Measurements from ENCODE around the gene NOSIP. TPM values are rescaled to one million over a fixed set of nuclear protein-coding genes. Genes with fewer than 3 reads are reported as not detected.

The NOSIP gene
- total RNA-seq, 2 experiments from 2014 or later, result 288 TPM

DNA sequence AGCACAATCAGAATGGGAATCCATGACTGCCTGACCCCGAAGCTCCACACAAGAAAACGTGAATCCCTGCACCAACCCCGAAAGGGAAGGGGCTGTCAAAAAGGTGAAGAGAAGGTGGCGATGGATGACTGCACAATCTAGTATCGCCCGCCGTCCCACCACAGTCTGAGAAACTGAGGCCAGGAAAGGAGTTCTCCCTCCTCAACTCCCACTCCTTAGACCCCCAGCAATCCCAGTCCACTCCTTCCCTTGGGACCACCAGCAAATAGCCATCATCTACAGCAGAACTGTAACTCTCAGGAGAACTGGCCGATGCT, 451 bp downstream of the NOSIP start:
- peak overlapping the region; percentile 84 for H3K4me3 Mint-ChIP-seq
- peaks cover 23% of the 10 kb centered on the region for H3K36me3 Mint-ChIP-seq (ENCODE audit: low read depth)
- peaks cover 37% of the 10 kb centered on the region for H3K4me1 Mint-ChIP-seq

DNA sequence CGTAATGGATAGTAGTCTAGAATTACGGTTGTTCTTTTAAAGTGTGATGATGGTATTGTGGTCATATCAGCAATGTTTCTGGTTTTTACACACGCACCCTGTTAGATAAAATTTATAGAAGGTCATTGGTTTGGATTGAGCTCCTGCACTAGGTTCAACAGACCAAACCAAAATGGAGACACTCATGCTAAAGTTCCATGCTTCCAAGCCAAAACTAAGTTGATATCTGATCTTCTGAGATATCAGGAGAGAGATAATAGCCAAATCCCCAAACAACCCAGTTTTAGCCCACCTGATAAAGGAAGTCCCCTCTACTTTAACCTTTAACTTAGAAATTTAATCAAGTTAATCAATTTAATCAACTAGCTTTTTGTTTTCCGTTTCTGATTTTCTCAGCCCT, 1.2 kb downstream of the NOSIP start:
- peak overlapping the region; percentile 84 for H3K4me3 Mint-ChIP-seq
- DNase-seq, result no peak
- ChIA-PET CTCF (interaction anchor here (1.0 to 3.9 kb wide), 5 partner anchors 9 to 77 kb away, joined by 3 to 35 read pairs (median 4); partner anchors contain the start of gene RRAS), POLR2A (interaction anchor here (0.6 kb wide), 1 partner anchor 105 kb away, joined by 4 read pairs; the partner anchor contains the start of gene FLT3LG)
- H3K9me3 Mint-ChIP-seq, result no peaks in the 10 kb centered on the region
- H3K4me1 Mint-ChIP-seq, result peaks cover 41% of the 10 kb centered on the region
- H3K27me3 Mint-ChIP-seq, result no peaks in the 10 kb centered on the region
- H3K36me3 Mint-ChIP-seq (ENCODE audit: low read depth), result peaks cover 27% of the 10 kb centered on the region
- peak overlapping the region; percentile 80 for H3K27ac Mint-ChIP-seq

More for the DNA sequence above, 451 bp downstream of the NOSIP start:
- Mint-ChIP-seq H3K27ac (peak overlapping the region; percentile 80), H3K27me3 (no peaks in the 10 kb centered on the region), H3K9me3 (no peaks in the 10 kb centered on the region)
- ChIA-PET CTCF (interaction anchor here (0.8 to 3.9 kb wide), 8 partner anchors 10 to 96 kb away, joined by 3 to 35 read pairs (median 4); partner anchors contain the start of genes PRR12, RRAS and SCAF1), POLR2A (interaction anchor here (0.6 kb wide), 1 partner anchor 106 kb away, joined by 4 read pairs; the partner anchor contains the start of gene FLT3LG)
- DNase-seq, result no peak

DNA sequence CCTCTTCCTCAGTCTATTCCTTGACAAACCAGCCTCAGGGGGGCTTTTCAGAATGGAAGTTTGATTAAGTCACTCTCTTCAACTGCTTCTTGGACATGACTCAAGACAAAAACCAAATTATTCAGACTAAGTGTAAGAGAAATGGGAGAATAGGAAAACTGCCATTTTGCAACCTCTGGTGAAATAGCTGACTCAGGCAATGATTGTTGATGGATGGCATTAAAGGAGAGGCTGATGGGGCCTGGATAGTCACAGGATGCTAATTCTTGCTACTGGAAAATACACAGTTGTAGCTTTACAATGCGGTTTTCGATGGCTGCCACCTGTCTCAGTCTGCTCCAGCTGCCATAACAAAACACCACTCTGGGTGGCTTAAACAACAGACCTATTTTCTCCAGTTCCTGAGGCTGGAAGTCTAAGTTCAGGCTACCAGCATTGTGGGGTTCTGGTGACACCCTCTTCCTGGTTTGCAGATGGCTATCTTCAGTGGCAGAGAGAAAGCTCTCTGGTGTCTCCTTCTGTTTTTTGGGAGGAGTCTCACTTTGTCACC, 6.1 kb downstream of the NOSIP start:
- POLR2A ChIA-PET, result no interaction called here
- Mint-ChIP-seq H3K27ac (no peak overlapping the region), H3K4me3 (no peak overlapping the region), H3K4me1 (peaks cover 59% of the 10 kb centered on the region), H3K9me3 (no peaks in the 10 kb centered on the region), H3K27me3 (no peaks in the 10 kb centered on the region), H3K36me3 (ENCODE audit: low read depth) (peaks cover 38% of the 10 kb centered on the region)
- CTCF ChIA-PET, result interaction anchor here (0.7 to 6.5 kb wide), 6 partner anchors 15 to 107 kb away, joined by 3 to 95 read pairs (median 4); no protein-coding TSS in a partner anchor
- DNase-seq, result no peak

DNA sequence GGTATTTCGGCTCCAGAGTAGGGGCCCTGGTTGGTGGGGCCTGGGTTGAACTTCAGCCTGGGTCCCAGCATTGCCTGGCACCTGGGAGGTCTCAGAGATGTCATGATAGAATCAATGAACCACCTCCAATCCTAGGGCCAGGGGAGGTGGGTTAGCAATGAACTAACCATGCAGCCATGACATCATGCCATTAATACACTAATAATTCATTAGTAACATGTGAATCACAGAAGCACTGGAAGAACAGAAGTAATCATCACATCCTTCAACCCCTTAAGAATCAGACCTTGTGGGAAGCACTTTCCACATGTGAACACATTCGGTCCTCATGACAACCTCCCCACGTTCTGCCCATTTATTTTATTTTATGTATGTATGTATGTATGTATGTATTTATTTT, 6.9 kb downstream of the NOSIP start:
- Mint-ChIP-seq H3K4me3 (no peak overlapping the region), H3K9me3 (no peaks in the 10 kb centered on the region), H3K36me3 (ENCODE audit: low read depth) (peaks cover 38% of the 10 kb centered on the region), H3K27ac (peak overlapping the region; percentile 64), H3K27me3 (no peaks in the 10 kb centered on the region), H3K4me1 (peaks cover 58% of the 10 kb centered on the region)
- no peak for DNase-seq
- ChIA-PET CTCF (interaction anchor here (6.5 kb wide), 1 partner anchor 15 kb away, joined by 95 read pairs; no protein-coding TSS in a partner anchor), POLR2A (no interaction called here)

DNA sequence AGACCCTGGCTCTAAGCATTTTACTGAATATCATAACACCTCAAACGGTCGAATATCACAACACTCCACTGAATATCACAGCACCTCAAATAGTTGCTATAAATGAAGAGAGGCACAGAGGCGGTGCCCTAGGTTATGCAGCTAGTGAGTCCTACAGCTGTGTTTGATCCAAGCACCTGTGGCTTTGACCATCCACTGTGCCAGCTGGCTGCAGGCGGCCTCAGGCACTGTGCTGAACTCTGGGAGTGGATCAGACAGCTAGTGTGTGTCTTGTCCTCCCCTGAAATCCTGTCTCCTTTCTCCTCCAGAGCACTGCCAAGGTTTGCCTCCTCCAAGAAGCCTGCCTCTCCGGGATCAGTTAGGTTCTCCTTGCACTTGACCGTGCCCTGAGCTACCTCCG, 7.3 kb downstream of the NOSIP start:
- ChIA-PET CTCF (interaction anchor here (6.5 kb wide), 1 partner anchor 15 kb away, joined by 95 read pairs; no protein-coding TSS in a partner anchor), POLR2A (no interaction called here)
- H3K27ac Mint-ChIP-seq, result peak overlapping the region; percentile 64
- no peak overlapping the region for H3K4me3 Mint-ChIP-seq
- no peaks in the 10 kb centered on the region for H3K9me3 Mint-ChIP-seq
- no peak for DNase-seq
- H3K27me3 Mint-ChIP-seq, result no peaks in the 10 kb centered on the region
- H3K36me3 Mint-ChIP-seq (ENCODE audit: low read depth), result peaks cover 39% of the 10 kb centered on the region
- peaks cover 58% of the 10 kb centered on the region for H3K4me1 Mint-ChIP-seq

DNA sequence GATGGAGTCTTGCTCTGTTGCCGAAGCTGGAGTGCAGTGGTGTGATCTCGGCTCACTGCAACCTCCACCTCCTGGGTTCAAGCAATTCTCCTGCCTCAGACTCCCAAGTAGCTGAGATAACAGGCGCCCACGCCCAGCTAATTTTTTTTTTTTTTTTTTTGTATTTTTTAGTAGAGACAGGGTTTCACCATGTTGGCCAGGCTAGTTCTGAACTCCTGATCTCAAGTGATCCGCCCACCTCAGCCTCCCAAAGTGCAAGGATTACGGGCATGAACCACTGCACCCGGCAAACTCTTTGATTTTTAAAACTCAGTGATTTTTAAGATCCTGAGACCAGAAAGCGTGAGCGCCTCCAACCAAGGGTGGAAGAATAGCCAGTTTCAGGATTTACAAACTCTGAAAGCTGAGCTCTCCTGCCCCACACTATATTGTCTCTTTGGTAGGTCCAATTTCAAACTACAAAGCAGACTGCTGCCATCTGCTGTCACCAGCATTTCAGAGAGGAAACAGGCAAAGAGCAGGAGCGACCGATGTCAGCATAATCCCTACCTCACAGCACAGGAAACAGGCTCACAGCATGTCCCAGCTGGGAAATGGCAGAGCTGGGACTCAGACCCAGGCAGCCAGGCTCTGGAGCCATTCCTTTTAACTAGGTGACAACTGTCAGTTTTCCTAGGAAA, 9.2 kb downstream of the NOSIP start:
- Mint-ChIP-seq H3K36me3 (ENCODE audit: low read depth) (peaks cover 36% of the 10 kb centered on the region), H3K4me3 (peak overlapping the region; percentile 4), H3K27me3 (no peaks in the 10 kb centered on the region), H3K4me1 (peaks cover 63% of the 10 kb centered on the region), H3K9me3 (no peaks in the 10 kb centered on the region), H3K27ac (peak overlapping the region; percentile 70)
- ChIA-PET POLR2A (interaction anchor here (0.7 kb wide), 1 partner anchor 41 kb away, joined by 7 read pairs; no protein-coding TSS in a partner anchor), CTCF (interaction anchor here (0.6 to 6.5 kb wide), 26 partner anchors 9 to 363 kb away, joined by 3 to 95 read pairs (median 7); partner anchors contain the start of genes FLT3LG, NOSIP, PRMT1 and PRRG2)
- DNase-seq, result peak; percentile 74

DNA sequence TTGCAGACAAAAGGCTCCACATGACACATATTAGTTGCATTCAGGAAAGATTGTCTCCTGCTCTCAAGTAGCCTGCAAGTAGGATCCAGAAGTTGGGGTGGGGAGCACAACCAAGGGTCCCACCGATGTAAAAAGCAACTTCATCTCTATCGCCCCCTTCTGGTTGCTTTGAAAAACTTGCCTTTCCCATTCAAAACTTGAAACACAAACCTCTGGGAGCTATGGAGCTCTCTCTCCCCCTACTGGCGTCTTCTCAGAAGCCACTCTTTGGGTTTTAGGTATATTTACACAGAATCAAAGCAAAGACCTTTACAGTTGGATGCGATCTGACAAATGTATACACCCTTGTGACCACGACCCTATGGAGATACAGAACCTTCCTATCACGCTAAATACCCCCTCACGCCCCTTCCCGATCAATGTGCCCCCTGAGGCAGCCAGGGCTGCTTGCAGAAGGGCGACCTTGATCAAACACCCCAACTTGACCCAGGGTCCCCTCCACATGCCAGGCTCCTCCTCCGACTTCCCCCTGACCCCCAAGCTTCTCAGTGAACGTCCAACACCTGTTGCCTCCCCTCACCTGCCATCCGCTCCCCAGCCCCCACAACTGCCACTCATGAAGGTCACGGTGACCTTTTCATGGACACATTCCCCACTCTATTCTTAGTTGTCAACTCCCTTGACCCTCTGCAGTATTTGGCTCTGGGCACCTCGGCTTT, 10.1 kb downstream of the NOSIP start:
- H3K4me3 Mint-ChIP-seq, result peak overlapping the region; percentile 51
- peaks cover 70% of the 10 kb centered on the region for H3K4me1 Mint-ChIP-seq
- peak; percentile 88 for DNase-seq
- POLR2A ChIA-PET, result interaction anchor here (1.6 kb wide), 1 partner anchor 11 kb away, joined by 11 read pairs; no protein-coding TSS in a partner anchor
- CTCF ChIA-PET, result interaction anchor here (0.6 to 6.5 kb wide), 36 partner anchors 10 to 363 kb away, joined by 3 to 95 read pairs (median 6); partner anchors contain the start of genes FLT3LG, NOSIP, PRMT1 and PRRG2
- H3K9me3 Mint-ChIP-seq, result no peaks in the 10 kb centered on the region
- peak overlapping the region; percentile 98 for H3K27ac Mint-ChIP-seq
- no peaks in the 10 kb centered on the region for H3K27me3 Mint-ChIP-seq
- peaks cover 32% of the 10 kb centered on the region for H3K36me3 Mint-ChIP-seq (ENCODE audit: low read depth)

DNA sequence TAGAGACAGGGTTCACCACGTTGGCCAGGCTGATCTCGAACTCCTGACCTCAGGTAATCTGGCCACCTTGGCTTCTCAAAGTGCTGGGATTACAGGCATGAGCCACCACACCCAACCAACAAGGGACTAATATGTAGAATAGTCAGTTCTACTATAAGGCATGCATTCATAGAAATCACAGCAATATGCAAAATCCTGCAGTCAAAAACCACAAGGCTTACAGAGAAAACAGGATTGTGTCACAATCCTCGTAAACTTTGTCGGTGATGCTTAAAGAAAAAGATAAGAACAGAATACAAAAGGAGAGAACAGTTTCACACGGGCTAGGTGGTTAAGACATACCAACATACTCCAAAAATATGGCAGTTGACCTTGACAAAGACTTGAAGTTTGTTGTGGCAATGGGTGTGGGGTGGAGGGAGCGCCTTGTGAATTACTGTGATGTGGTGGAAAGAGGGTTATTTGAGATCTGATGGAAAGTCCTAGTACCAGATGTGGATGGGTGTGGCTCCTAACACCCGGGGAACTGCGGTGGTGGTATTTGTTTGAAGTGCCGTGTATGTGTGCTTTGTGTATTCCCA, 12.4 kb downstream of the NOSIP start:
- H3K36me3 Mint-ChIP-seq (ENCODE audit: low read depth), result peaks cover 29% of the 10 kb centered on the region
- ChIA-PET POLR2A (no interaction called here), CTCF (interaction anchor here (0.6 to 1.1 kb wide), 2 partner anchors 10 to 42 kb away, joined by 3 read pairs; no protein-coding TSS in a partner anchor)
- peak overlapping the region; percentile 98 for H3K27ac Mint-ChIP-seq
- no peaks in the 10 kb centered on the region for H3K27me3 Mint-ChIP-seq
- H3K4me3 Mint-ChIP-seq, result peak overlapping the region; percentile 61
- H3K4me1 Mint-ChIP-seq, result peaks cover 76% of the 10 kb centered on the region
- peak; percentile 92 for DNase-seq
- no peaks in the 10 kb centered on the region for H3K9me3 Mint-ChIP-seq

DNA sequence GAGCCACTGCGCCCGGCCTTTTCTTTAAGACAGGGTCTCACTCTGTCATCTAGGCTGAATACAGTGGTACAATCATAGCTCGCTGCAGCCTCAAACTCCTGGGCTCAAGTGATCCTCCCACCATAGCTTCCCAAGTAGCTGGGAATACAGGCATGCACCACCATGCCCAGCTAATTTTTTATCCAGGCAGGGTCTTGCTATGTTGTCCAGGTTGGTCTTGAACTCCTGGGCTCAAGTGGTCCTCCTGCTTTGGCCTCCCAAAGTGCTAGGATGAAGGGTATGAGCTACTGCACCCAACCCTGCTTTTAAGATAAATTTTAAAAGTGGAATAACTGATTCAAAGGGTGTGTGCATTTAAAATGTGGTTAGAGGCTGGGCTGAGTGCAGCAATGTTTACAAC, 14.1 kb downstream of the NOSIP start:
- Mint-ChIP-seq H3K9me3 (no peaks in the 10 kb centered on the region), H3K36me3 (ENCODE audit: low read depth) (peaks cover 32% of the 10 kb centered on the region), H3K27ac (peak overlapping the region; percentile 98), H3K4me3 (no peak overlapping the region), H3K4me1 (peaks cover 86% of the 10 kb centered on the region), H3K27me3 (no peaks in the 10 kb centered on the region)
- no peak for DNase-seq
- CTCF ChIA-PET, result interaction anchor here (1.0 to 2.8 kb wide), 2 partner anchors 17 to 20 kb away, joined by 5 to 9 read pairs; no protein-coding TSS in a partner anchor
- POLR2A ChIA-PET, result no interaction called here

DNA sequence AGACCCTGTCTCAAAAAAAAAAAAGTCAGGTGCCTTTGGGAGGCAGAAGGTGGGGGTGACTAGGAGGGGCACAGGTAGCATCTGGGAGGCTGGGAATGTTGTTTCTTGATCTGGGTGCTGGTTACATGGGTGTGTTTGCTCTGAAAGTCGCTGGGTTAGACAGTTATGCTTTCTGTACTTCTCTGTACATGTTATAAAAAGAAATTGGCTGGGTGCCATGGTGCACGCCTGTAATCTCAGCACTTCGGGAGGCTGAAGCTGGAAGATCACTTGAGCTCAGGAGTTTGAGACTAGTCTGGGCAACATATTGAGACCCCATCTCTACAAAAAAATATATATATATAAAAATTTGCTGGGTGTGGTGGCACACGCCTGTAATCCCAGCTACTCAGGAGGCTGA, 15.1 kb downstream of the NOSIP start:
- ChIA-PET CTCF (interaction anchor here (1.0 to 2.8 kb wide), 3 partner anchors 9 to 19 kb away, joined by 3 to 9 read pairs (median 5); no protein-coding TSS in a partner anchor), POLR2A (no interaction called here)
- DNase-seq, result no peak
- no peaks in the 10 kb centered on the region for H3K27me3 Mint-ChIP-seq
- H3K36me3 Mint-ChIP-seq (ENCODE audit: low read depth), result peaks cover 38% of the 10 kb centered on the region
- no peaks in the 10 kb centered on the region for H3K9me3 Mint-ChIP-seq
- peaks cover 88% of the 10 kb centered on the region for H3K4me1 Mint-ChIP-seq
- peak overlapping the region; percentile 18 for H3K4me3 Mint-ChIP-seq
- peak overlapping the region; percentile 91 for H3K27ac Mint-ChIP-seq

DNA sequence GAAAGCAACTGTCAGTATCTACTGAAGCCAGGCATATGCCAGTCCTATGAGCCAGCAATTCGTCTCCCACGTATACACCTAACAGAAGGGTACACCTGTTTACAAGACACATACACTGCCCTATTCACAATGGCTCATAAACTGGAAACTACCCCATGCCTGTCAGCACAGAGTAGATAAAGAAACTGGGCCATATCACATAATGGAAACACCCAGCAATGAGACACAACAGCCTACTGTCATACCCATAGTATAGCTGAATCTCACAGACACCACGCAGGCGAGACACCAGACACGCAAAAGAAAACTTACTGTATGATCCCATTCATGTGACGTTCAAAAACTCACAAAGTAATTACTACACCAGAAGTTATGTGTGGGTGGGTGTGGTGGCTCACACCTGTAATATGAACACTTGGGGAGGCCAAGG, 15.7 kb downstream of the NOSIP start:
- POLR2A ChIA-PET, result no interaction called here
- peaks cover 41% of the 10 kb centered on the region for H3K36me3 Mint-ChIP-seq (ENCODE audit: low read depth)
- CTCF ChIA-PET, result interaction anchor here (0.6 to 2.8 kb wide), 5 partner anchors 8 to 83 kb away, joined by 3 to 9 read pairs (median 4); partner anchors contain the start of gene RCN3
- peak; percentile 25 for DNase-seq
- no peaks in the 10 kb centered on the region for H3K27me3 Mint-ChIP-seq
- no peaks in the 10 kb centered on the region for H3K9me3 Mint-ChIP-seq
- H3K4me3 Mint-ChIP-seq, result peak overlapping the region; percentile 5
- peaks cover 88% of the 10 kb centered on the region for H3K4me1 Mint-ChIP-seq
- peak overlapping the region; percentile 91 for H3K27ac Mint-ChIP-seq

DNA sequence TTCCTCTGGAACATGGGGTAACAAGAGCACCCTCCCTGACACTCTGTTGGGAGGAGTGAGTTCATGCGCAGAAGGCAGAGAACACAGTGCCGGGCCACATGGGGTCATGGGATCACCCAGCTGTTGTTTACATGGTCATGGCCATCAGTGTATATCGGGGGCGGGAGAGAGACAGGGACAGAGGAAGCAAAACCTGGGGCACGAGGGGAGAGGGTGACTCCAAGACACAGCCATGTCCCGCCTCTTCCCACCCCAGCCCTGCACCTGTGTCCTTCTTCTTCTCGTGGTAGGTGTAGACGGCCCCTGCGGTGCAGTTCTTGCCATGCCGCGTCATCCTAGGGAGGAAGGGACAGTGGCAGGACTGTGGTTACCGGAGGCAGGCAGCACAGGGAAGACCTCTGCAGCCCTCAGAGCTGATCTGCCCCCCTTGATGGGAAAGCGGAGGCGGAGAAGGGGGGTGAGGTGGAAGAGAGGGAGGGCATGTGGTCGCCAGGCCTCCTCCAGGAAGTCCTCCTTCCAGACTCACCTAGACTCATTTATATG, 19.9 kb downstream of the NOSIP start:
- Mint-ChIP-seq H3K9me3 (no peaks in the 10 kb centered on the region), H3K36me3 (ENCODE audit: low read depth) (peaks cover 68% of the 10 kb centered on the region), H3K4me3 (peak overlapping the region; percentile 84), H3K27ac (peak overlapping the region; percentile 94), H3K27me3 (no peaks in the 10 kb centered on the region), H3K4me1 (peaks cover 84% of the 10 kb centered on the region)
- POLR2A ChIA-PET, result interaction anchor here (0.5 kb wide), 1 partner anchor 33 kb away, joined by 3 read pairs; the partner anchor contains the start of gene RCN3
- CTCF ChIA-PET, result interaction anchor here (0.5 to 9.7 kb wide), 10 partner anchors 11 to 87 kb away, joined by 3 to 95 read pairs (median 8); partner anchors contain the start of gene FLT3LG
- peak; percentile 46 for DNase-seq

All from activated CD4-positive, alpha-beta T cell treated with anti-CD3 and anti-CD28 coated beads, Interleukin-2, amount 10 ng/mL, durations not matched to agents 7 days and 5 days (primary cell).